EH (cell line): ENCODE data around the gene LSP1.
A peak's percentile ranks its signal among the peaks of the same experiment; 100 is the strongest.
"Not testable (repeated sequence)": the region's sequence is repeated elsewhere in the genome, so short reads cannot be mapped to it uniquely, and the experiment has no call there.

Experiments
- DNase-seq: peaks from one replicate; pipeline ENCODE4 v3.0.0-alpha.2; 2015; ENCODE audit warnings: low read depth

LSP1 gene, protein sequence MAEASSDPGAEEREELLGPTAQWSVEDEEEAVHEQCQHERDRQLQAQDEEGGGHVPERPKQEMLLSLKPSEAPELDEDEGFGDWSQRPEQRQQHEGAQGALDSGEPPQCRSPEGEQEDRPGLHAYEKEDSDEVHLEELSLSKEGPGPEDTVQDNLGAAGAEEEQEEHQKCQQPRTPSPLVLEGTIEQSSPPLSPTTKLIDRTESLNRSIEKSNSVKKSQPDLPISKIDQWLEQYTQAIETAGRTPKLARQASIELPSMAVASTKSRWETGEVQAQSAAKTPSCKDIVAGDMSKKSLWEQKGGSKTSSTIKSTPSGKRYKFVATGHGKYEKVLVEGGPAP

DNA sequence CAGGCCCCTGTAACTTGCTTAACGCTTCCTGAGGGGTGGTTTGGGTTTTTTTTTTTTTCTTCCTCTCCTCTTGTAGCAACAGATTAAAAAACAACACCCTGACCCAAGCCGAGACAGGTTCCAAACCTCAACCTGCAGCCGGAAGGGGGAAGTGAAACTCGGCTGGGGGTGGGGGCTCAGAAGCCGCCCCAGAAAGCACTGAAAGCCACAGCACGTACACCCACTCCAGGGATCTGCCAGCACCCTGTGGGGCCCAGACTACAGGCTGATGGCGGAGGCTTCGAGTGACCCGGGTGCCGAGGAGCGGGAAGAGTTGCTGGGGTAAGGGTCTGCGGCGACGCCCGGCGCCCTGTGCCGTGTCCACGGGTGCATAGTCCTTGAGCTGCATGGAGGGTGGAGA, at the start of gene LSP1:
Gene LSP1 (plus strand): TSS at position 208 of the 400 bp plus-strand sequence. CDS start 61 bp downstream, at position 269.
- DNase-seq: no peak

DNA sequence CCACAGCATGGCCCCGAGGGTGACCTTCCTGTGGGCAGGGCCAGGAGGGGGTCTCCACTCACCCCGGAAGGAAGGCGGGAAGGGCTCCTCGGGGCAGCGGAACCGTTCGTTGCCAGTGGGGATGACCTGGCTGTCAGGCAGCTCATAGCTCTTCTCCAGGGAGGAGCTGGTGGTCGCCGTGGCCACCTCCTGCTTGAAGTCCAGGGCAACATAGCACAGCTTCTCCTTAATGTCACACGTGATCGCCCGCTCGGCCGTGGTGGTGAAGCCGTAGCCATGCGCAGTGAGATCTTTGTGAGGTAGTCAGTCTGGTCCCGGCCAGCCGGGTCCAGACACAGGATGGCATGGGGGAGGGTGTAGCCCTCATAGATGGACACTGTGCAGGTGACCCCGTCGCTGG, 49.6 kb upstream of the LSP1 start:
- no peak for DNase-seq

DNA sequence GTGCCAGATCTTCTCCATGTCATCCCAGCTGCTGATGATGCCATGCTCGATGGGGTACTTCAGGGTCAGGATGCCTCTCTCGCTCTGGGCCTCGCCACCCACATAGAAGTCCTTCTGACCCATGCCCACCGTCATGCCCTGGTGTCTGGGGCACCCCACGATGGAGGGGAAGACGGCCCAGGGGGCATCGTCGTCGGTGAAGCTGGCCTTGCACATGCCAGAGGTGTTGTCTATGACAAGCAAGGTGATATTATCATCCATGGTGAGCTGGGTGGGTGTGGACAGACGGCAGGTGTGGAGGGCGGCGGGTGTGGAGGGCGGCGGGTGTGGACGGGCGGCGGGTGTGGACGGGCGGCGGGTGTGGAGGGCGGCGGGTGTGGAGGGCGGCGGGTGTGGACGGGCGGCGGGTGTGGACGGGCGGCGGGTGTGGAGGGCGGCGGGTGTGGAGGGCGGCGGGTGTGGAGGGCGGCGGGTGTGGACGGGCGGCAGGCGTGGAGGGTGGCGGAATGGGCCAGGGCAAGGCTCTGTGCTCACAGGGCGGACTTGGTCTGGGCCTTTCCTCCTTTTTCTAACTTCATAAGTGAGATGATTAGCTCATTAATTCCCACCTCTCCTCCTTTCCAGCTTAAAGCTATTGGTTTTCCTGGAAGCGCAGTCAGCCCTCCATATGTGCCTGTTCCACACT, 48.9 kb upstream of the LSP1 start:
- DNase-seq: not testable (repeated sequence)

DNA sequence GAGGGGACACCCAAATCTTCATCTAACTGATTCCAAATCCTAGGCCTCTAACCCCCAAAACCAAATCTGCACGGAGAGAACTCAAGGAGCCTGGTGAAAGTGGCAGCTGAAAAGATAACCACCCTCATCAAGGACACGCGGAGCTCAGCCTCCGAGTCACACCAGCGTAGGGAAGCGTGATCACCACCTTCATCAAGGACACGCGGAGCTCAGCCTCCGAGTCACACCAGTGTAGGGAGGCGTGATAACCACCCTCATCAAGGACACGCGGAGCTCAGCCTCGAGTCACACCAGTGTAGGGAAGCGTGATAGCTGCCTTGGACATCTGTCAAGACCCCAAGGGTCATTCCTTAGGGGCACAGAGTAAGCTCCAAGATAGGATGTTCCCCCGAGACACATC, 47.4 kb upstream of the LSP1 start:
- no peak for DNase-seq

DNA sequence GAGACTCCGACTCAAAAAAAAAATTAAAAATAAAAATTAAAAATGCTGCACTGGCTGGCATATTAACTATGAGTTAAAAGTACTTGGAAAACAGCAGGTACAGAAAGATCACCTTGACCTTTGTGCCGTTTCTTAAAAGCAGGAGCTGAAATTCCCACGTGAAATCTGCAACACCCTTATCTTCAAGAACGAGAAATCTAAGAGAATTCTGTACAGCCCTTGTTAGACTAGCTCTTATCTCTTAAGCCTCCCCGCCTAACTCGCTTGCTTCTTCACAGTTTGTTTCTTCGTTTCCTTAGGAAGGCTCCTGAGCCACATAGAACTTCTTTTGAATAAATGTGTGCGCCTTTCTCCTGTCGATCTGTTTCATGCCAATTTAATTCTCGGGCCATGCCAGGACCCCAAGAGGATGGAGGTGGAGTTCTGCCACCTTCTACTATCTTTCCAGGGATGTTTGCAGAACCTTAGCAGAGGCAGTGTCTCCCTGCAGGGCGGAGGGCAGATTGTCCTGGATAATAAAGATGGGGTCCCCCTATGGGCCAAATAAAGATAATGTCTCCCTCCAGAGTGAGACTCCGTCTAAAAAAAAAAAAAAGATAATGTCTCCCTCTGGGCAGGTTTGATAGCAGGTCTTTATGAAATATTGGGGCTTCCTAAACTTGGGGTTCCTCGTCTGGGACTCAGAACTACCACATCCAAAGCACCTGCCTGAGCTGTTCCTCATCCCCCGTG, 45.5 kb upstream of the LSP1 start:
- DNase-seq: no peak

DNA sequence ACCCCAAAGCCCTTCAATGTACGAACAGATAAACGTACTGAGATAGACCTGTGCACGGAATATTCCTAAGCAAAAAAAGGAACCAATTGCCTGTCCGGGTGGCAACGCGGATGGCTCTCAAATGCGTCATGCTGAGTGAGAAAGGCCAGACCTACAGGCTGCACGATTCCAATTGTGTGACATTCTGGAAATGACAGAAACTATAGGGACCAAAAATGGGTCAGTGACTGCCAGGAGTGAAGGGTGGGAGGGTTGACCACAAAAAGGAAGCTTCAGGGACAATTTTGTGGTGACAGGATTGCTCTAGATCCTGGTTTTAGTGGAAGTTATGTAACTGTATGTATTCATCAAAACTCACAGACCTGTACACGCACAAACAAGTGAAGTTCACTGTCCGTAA, 42.1 kb upstream of the LSP1 start:
- no peak for DNase-seq

DNA sequence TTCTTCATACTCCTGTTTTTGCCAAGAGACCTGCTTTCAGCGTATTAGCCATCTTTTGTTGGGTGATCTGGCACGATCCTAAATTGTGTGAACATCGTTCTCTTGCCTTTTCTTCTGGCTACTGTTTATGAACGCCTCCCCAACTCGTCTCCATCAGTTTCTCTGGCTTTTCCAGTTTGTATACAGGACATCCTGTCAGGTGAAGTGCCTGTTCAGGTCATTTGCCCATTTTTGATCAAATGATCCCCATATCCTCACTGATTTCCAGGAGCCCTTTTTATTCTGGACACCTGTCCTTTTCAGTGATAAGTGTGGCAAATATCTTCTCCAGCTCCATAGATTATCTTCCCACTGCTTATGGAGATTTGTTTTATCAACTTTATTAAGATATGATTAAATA, 40.6 kb upstream of the LSP1 start:
- no peak for DNase-seq

DNA sequence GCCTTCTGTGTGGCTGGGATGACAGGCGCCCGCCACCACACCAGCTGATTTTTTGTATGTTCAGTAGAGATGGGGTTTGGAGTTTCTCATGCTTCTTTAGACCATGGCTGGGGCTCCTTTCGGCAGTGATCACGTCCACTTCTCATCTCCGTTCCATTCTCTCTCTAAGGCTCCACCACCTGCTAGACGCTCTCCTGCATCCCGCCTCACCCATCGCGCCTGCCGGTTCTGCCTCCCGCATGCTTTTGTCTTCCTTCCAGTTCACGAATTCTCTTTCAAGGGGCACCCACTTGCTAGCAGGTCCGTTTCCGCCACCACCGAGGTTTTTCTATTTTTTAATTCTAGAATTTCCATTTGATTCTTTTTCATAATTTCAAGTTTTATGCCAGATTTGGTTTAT, 40.1 kb upstream of the LSP1 start:
- DNase-seq: no peak

DNA sequence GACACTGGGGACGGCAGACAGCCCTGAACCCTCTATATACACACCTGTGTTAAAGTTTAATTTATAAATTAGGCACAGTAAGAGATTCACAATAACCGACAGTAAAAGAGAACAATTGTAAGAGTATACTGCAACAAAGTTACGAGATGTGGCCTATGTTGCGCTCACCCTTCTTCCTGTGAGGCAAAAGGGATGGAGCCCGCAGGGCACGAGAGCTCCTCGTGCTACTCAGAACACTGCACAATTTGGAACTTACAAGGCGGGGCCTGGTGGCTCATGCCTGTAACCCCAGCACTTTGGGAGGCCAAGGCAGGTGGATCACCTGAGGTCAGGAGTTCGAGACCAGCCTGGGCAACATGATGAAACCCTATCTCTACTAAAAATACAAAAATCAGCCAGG, 39.5 kb upstream of the LSP1 start:
- not testable (repeated sequence) for DNase-seq

DNA sequence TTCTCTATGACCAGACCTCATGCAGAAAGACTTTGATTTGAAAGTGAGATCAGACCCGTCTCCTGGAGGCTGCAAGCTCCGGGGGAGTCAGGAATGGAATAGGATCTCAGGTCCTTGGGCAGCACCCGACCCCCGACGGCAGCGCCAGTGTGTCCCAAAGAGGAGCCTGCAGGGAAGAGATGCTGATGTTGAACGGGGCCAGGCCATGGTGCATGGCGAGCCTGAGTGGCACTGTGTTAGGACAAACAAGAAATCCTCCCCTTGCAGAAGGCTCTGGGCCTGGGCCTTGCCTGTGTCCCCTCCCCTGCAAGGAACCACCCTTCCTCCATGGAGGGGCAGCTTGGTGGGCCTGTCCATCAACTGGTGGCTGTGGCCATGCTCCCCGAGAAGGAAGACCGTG, 38.2 kb upstream of the LSP1 start:
- DNase-seq: no peak

DNA sequence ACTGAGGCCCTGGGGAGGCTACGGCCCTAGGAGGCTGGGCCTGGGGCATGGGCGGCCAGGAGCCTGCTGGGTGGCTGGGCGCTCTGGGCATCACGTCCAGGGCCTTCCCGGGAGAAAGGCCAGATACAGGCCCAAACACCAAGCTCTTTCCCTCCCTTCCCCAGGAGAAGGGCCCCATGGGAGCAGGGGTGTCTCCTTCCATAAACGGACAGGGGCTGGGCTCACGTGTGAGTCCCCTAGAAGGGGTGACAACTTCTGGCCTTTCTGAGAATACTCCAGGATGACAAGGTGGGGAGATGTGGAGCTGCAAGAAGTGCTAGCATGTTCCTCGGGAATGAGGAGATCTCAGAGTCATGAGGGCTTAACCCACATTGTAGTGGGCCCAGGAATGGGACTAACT, 37.6 kb upstream of the LSP1 start:
- DNase-seq: no peak

DNA sequence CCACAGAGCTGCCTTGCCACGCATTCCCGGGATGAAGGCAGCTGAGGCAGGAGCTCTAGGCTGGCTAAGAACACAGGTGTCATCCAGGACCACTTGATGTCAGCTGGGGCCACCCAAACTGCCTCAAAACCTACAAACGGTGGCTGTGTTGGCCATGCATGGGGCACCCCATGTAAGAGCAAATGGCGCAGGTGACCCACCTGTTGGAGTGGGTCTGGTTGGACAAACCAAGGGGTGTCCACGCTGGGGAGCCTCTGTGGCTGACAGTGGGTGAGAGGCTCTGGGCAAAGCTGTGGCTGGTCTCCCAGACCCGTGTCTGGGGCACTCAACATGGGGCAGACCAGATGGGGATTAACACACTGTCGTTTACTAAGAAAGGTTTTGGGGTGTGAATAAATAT, 37.1 kb upstream of the LSP1 start:
- no peak for DNase-seq

DNA sequence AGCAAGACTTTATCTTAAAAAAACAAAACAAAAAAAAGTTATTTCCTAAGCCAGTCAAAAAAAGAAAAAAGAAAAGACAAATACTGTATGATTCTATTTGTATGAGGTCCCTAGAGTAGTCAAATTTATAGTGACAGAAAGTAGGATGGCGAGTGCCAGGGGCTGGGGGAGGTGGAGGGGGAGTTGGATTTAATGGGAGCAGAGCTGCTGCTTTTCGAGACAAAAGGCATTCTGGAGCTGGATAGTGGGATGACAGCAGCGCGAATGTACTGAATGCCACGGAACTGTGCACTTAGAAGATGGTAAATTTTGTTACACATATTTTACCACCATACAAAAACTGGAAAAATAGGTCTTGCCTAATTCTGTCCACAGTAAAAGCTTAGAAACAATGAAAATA, 35.9 kb upstream of the LSP1 start:
- DNase-seq: no peak

DNA sequence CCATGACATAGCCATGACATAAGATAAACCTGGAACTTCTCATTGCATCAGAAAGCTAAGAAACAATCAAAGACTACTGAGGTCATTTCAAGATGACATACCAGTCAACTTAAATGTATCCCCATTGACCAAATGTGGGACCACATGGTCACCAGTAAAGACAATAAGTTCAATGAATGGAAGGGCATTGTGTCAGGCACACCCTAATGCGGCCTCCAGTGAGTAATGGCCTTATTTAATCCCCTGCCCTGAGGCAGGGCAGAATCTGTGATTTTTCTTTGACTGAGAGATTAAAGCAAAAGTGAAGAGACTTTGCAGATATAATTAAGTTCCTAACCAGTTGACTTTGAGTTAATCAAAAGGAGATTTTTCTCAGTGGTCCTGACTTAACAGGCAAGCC, 35.4 kb upstream of the LSP1 start:
- no peak for DNase-seq

DNA sequence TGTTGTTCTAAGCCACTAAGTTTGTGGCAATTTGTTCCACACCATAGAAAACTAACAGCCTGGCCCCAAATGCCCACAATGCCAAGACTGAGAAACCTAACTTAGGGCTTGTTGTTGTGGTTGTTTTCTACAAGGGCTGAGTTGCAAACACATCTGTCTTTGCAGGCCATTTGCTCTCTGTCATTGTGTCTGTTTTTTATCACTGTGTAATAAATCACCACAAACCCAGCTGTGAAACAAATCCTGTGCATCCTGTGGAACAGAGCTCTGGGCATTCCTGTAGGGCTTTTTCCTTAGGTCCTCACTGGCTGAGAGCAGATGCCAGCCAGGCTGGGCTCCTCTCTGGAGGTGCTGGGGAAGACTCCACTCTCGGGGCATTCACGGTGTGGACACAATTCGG, 33.8 kb upstream of the LSP1 start:
- no peak for DNase-seq

DNA sequence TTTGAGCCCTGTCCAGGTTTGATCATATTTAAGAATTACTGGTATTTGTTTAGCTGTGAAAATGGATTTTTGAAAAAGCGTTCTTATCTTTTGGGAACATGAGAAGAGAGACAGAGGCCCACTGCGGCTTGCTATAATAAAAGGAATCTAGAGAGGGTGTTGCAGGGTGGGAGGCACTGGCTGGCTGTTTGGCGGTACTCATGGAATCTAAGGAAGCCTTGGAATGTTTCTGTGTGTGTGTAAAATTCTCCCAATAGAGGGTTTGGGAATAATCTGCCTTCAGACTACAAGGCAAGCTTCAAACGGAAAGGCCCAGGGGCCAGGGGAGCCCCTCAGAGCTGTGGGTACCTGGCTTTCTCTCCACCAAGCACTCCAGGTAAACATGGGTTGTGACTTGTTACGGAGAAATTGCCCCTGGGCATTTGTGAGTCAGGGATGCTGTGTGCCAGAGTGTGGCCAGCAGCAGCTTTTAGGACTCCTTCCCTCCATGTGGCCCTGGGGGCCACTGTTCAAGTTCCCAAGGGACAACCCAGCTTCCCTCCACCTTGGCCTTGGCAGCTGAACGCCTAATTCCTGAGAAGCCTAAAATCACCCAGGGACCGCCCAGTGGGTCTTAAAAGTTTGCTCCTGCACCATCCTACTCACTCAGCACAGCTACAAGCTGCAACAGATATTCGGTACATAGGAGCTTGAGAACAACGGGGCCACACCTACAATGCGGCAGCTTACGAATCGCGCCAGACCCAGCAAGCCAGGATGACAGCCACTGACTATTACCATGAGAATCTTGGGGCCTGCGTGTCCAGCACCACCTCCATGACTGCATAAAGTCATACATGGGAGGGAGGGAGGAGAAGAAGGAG, 32.2 kb upstream of the LSP1 start:
- peak; percentile 64 for DNase-seq

DNA sequence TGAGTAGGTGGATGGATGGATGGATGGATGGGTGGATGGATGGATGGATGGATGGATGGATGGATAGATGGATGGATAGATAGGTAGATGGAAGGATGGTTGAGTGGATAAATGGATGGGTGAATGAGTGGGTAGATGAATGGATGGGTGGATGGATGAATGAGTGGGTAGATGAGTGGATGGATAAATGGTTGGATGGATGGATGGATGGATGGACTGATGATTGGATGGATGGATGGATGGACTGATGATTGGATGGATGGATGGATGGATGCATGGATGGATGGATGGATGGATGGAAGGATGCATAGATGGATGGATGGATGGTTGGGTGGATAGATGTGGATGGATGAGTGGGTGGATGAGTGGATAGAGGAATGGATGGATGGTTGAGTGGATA, 31.3 kb upstream of the LSP1 start:
- no peak for DNase-seq

DNA sequence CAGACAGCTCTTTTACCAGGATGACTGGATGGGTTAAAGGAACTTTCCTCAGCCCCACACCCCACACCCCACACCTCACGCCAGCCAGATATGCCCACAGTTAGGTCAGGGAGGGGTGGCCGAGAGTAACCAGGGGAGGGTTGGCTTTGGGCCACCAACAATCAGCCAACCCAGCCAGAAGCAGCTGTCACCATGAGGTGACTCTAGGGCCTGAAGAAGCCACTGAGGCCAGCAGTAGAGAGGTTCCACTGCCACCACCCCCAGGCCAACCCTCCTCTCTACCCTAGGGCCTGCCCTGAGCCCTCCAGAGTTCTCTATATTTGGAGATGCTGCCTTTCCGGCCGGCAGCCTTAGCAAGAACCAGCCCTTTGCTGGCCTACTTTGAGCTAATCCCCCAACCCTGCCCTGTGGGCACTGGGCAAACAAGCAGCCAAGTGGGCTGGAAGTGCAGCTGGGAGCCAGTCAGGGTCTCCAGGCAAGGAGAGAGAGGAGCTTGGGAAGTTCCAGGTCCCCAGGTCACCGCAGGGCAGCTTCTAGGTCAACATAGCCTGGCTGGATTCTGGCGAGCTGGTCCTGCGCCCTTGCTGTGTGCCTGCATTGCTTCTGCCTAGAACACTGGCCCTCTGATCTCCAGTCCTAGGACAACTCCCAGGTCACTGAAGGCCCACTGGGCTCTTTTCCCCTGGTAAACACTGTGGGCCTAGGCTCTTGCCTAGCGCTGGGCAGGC, 30.1 kb upstream of the LSP1 start:
- no peak for DNase-seq

DNA sequence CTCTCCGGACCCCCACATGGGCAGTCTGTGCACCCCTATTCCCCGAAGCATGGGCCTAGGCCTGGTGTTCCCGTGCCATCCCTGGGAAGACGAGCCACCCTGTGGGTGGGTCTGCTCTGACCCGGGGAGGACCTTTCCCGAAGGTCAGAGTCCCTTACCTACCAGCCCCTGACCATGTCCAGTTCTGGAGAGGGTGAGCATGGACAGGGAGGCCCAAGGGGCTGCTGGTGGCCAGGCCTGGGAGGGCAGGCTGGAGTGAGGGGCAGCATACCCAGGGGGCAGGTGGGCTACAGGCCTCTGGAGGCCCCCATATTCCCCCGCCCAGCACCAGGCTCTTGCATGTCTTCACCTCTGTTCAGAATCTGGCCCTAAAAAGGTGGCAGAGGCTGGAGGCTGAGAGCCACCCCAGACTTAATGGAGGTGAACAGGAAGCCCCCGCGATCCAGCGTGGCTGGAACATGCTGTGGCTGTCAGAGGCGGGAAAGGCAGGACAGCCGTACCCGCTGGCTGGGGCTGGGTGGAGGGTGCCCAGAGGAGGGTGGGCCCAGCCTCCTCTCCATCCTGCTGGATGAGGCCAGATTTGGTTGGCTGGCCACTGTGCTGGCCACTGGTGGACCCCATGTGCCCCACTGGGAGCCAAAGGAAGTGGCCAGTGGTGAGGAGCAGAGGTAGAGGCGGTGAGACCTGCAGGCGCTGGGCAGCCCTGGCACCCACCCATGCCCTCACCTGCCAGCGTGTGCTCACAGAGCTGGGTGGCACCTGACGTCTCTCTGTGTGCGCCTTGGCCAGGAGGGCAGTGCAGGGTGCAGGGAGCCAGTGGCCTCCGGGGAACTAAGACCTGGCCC, 29.3 kb upstream of the LSP1 start:
- no peak for DNase-seq

DNA sequence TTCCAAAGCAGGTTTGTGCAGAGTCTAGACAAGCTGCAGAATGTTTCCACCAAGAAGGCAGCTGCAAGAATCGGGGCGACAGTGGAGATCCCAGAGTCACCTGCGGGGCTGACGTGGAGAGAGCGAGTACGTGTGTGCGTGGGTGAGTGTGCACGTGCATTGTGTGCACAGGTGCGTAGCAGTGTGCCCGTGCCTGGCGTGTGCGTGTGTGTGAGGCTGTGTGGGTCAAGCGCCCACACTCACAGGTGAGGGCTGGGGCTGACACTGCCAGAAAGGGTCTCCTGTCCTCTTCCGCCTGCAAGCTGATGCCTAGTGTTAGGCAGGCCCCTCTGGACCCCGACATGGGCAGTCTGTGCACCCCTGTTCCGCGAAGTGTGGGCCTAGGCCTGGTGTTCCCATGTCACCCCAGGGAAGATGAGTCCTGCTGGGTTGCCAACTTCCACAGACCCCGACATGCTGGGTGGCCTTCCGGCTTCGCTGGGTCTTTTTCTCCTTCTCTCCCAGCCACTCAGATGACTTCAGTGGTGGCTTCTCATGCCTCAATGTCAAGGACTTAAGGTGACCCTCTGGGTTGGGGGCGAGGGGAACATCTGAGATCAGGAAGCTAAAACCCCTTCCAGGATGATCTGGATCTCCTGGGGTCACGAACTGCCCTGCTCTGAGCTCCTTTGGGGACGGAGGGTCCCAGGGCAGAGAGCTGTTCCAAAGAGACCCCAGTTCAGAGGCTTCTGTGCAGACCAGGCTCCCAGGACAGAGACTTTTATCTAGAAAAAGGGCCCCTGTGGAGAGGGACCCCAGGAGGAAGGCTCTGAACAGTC, 28.5 kb upstream of the LSP1 start:
- DNase-seq: no peak
